Hepatic stellate cell (primary cell): ENCODE data around the gene RC3H2.

ENCODE experiments used
- DNase-seq: peaks from one replicate; pipeline ENCODE4 v3.0.0; 2011; ENCODE audit warnings: low spot score

The RC3H2 gene

GRCh38 chr9:122904823-122905710 is at the start of gene RC3H2:
Gene RC3H2, minus strand, starts transcription at chr9:122905359. Its CDS starts 7,850 bp downstream, at chr9:122897509.
- DNase-seq: peak; percentile 92

GRCh38 chr9:122954253-122954691 is 49.1 kb upstream of the RC3H2 start:
- DNase-seq: peak; percentile 30

- no peak for DNase-seq
These were observed 45.9 kb upstream of the RC3H2 start for GRCh38 chr9:122951056-122951455.

DNA sequence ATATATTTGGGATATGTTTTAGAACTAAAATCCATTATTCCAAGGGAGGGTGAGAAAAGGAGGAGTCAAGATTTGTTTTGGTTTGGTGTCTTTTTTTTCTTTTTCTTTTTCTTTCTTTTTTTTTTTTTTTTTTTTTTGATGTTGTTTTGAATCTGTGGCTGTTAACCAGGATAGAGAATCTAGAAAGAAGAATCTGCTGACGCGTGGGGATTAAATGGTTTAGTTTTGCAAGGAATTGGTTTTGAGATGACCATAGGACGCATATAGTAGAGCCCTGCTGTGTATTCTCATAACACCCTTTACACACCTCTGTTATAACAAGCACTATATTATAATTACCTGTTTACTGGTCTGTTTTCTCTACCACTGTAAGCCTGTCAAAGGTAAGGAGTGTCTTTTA is 45.1 kb upstream of the RC3H2 start:
- DNase-seq: no peak

DNA sequence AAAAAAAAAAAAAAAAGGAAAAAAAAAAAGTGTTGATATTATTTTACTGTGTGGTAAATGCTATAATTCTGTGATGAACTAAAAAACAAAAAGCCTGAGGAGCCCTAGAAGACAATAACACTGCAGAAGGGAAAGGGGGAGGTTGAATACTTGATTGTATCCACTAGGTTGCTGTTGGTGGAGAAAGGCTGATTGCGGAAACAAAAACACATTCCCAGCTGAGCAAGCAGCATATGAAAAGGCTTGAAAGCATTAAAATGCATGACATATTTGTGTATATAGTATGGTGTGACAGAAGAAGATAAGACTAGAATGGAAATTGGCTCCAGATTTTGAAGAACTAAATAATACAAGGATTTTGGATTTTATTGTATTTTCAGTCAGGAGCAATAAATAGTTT is 44.5 kb upstream of the RC3H2 start:
- DNase-seq: no peak

DNA sequence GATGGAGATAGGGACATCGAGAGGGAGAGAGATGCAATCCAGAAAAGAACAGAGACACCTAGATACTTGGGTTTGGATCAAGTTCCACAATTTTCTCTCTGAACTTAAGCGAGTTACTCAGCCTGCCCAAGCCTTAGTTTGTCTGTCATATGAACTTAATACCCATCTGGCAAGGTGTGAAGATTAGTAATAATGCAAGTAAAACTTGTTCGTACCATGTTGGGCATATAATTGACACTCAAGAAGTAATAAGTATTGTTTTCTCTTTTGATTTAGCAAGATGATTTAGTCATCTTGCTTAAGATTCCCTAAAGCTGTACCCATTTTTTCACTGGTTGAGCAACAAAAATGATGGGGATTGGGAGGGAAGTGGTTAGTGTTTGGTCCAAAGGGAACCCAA is 43.2 kb upstream of the RC3H2 start:
- no peak for DNase-seq

- no peak for DNase-seq
These were observed 41.4 kb upstream of the RC3H2 start for GRCh38 chr9:122946461-122947005.

GRCh38 chr9:122944960-122945888 is 40.1 kb upstream of the RC3H2 start:
- no peak for DNase-seq

GRCh38 chr9:122941582-122942234 is 36.5 kb upstream of the RC3H2 start:
- DNase-seq: peak; percentile 52

- peak; percentile 99 for DNase-seq
These were observed 35.8 kb upstream of the RC3H2 start, which contains the start of gene RABGAP1 for GRCh38 chr9:122940749-122941581. Gene RABGAP1, plus strand, starts transcription at chr9:122941020. Its CDS starts 16,040 bp downstream, at chr9:122957060.

- no peak for DNase-seq
These were observed 35.2 kb upstream of the RC3H2 start for GRCh38 chr9:122940454-122940748.

DNA sequence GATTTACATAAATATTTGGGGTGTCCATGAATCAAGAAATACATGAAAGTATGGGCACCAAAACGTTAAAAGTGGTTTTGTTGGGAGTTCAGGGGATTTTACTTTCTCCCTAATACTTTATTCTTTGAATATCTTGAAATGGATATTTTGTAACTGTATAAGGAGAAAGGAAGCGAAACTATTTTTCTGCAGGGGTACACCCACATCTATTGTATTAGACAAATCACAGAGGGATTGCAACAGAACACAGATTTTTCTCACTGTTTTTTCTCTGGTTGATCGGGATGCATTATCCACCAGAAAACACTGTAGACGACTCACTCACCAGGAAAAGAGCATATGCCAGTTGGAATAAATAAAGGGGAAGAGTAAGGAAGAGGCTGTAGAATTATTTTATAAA is 34.4 kb upstream of the RC3H2 start:
- DNase-seq: no peak

DNA sequence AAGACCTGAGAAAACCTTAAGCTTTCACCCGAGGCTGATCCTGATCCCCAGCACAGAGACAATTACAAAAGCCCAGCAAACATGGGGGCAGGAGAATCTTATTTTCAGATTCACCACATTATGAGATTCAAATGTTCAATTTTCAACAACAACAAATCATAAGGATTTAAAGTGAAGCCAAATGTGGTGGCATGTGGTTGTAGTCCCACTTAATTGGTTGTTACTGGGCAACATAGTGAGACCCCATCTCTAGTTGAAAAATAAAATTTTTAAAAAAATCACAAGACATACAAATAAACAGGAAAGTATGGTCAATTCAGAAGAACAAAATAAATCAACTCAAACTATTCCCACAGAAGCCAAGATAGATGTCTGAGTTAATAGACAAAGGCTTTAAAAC is 31.7 kb upstream of the RC3H2 start:
- no peak for DNase-seq

GRCh38 chr9:122936464-122936863 is 31.3 kb upstream of the RC3H2 start:
- DNase-seq: no peak

DNA sequence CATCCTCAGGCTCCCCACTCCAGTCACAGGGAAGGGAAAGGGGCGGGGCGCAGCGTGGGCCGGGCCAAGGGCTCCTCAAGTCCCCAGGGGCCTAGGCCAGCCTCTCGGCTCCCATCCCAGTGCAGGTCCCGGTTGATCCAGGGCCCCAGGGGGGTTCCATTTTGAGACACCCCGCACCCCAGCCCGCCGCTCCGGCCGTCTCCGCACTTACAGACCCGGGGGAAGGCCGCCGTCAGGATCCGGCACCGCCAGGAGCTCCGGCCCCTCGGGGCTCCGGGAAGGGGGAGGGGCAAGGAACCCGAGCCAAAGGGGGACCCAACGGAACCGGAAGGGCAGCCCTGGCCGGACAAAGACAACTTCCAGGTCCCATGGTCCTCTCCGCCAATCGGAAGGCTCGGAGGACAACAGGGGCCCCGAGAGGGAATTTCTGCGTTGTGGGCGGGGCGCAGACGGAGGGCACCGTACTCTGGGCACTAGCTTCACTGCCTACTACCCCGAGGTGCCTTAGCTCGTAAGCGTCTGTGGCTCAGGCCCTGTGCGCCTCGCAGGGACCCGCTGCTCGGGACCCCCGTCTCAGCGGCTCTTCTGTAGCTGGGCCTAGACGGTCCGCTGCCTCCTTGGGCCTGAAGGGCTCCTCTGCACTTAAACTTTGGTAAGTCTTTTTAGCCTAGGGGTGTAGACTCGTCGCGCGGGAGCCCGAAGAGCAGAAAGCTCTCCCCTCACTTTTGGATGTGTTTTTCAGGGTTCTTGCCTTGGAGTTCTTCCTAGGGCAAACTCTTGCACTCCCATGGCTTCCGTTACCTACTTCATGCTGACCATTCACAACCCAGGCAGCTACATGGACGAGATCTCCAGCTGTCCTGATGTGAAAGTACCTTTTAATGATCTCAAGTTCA is 26.3 kb upstream of the RC3H2 start, which contains the start of gene ZBTB26:
TSS of gene ZBTB26 (minus strand) at position 287 of the 896 bp plus-strand sequence. CDS start 11,578 bp downstream, outside the sequence.
- peak; percentile 99 for DNase-seq

DNA sequence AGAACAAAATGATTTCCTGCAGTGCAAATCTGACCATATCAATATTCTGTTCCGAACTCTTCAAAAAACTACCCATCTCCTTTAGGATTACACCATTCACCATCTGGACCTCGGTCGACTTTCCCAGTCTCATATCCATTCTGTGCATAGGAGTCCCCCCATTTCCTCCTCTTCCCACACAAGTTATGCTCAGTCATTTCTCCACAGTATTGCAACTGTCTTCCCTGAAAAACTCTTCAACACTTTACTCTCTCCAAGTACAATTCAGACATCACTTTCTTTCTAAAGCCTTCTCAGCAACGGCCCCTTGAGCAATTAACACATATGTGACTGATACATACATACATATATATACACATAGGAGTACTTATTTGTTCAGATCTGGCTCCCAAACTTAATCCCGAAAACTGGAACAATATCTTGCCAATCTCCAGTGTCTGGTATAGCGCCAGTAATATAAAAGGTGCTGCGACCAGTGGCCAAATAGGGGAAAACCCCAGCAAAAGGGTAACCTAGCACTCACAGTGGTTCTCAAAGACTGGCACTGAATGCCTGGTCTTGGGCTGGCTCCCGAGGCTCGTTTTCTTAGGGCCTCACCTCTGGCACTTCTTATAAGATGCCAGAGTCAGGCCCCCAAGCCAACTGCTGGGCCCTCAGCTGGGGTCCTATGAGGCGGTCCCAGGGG is 25.5 kb upstream of the RC3H2 start:
- no peak for DNase-seq

GRCh38 chr9:122929796-122930354 is 24.7 kb upstream of the RC3H2 start:
- no peak for DNase-seq

DNA sequence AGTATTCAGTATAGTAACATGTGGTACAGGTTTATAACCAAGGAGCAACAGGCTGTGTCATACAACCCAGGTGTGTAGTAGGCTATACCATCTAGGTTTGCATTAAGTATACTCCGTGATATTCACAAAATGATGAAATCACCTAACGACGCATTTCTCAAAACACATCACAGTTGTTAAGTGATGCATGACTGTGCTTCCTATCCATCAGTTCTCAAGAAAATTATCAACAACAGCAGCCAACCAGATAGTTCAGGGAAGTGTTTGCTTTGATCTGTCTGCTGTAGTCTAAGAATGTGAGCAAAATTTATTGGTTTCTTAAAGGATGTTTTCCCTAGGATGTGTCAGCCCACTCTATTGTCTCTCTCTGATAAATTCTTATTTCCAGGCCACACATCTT is 18.8 kb upstream of the RC3H2 start:
- no peak for DNase-seq

DNA sequence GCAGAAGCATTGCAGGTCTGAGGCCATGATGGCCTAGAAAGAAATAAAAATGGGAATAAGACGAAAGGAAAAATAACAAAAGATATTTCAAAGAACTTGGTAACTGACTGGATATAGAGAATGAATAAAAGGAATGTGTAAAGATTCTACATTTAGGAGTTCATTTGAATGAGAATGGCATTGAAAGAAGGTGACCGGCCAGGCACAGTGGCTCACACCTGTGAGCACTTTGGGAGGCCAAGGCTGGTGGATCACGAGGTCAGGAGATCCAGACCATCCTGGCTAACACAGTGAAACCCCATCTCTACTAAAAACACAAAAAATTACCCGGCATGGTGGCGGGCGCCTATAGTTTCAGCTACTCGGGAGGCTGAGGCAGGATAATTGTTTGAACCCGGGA is 17.6 kb upstream of the RC3H2 start:
- no peak for DNase-seq
